CD4-positive, CD25-positive, alpha-beta regulatory T cell (primary cell): ENCODE measurements around the gene PTGER4. TPM values are rescaled to one million over a fixed set of nuclear protein-coding genes. Genes with fewer than 3 reads are reported as not detected.
"Not testable (repeated sequence)": the region's sequence is repeated elsewhere in the genome, so short reads cannot be mapped to it uniquely, and the experiment has no call there.

Experiments
- ATAC-seq, 2 donors: fragments of 150-1000 bp; cut with Tn5 transposase; one replicate each; pipeline ENCODE4 v1.10.0; 2021; ENCODE audit warnings: low read depth in 2 of 2, moderate number of reproducible peaks in 2 of 2, moderate library complexity in 1 of 2
- DNase-seq, 3 donors: peaks; one replicate each; pipeline versions ENCODE4 v3.0.0 to v3.0.0-alpha.2; 2012 to 2022; ENCODE audit warnings: mixed read lengths in 1 of 3
- H3K27ac ChIP-seq: one replicate; pipeline ENCODE4 v1.7.0; 2013; ENCODE audit warnings: mild to moderate bottlenecking, low read length; ENCODE audit not compliant: insufficient read depth, poor library complexity, severe bottlenecking
- H3K27me3 ChIP-seq: one replicate; pipeline ENCODE4 v1.7.0; 2013; ENCODE audit warnings: low read length; ENCODE audit not compliant: control insufficient read depth, insufficient read depth
- H3K36me3 ChIP-seq: one replicate; pipeline ENCODE4 v1.7.0; 2013; ENCODE audit warnings: mild to moderate bottlenecking, low read length, moderate library complexity; ENCODE audit not compliant: control insufficient read depth, insufficient read depth
- H3K4me1 ChIP-seq: 2 replicates; pipeline ENCODE4 v1.7.0; 2013; ENCODE audit warnings: mild to moderate bottlenecking, low read length; ENCODE audit not compliant: insufficient read depth, control insufficient read depth, poor library complexity, severe bottlenecking
- H3K4me3 ChIP-seq: one replicate; pipeline ENCODE4 v1.7.0; 2013; ENCODE audit warnings: low read depth, mild to moderate bottlenecking, low read length, moderate library complexity
- H3K9me3 ChIP-seq, 2 experiments: 1 replicate in 1 of 2; 2 replicates in 1 of 2; pipeline ENCODE4 v1.7.0; 2013; ENCODE audit warnings: low read length in 2 of 2, mild to moderate bottlenecking in 1 of 2, moderate library complexity in 1 of 2; ENCODE audit not compliant: control insufficient read depth in 2 of 2
- H3K27ac Mint-ChIP-seq, 3 donors: one replicate each; pipeline ENCODE4 v1.8.0; 2020 to 2022; ENCODE audit warnings: mild to moderate bottlenecking in 3 of 3, mixed read lengths in 3 of 3, moderate library complexity in 2 of 3
- H3K27me3 Mint-ChIP-seq: one replicate; pipeline ENCODE4 v1.8.0; 2022; ENCODE audit warnings: mild to moderate bottlenecking, mixed read lengths
- H3K36me3 Mint-ChIP-seq: one replicate; pipeline ENCODE4 v1.8.0; 2020; ENCODE audit warnings: mixed read lengths
- H3K4me1 Mint-ChIP-seq, 4 donors: one replicate each; pipeline ENCODE4 v1.8.0; 2020 to 2022; ENCODE audit warnings: mixed read lengths in 4 of 4, mild to moderate bottlenecking in 1 of 4
- H3K4me3 Mint-ChIP-seq, 4 donors: one replicate each; pipeline ENCODE4 v1.8.0; 2020 to 2022; ENCODE audit warnings: mild to moderate bottlenecking in 4 of 4, mixed read lengths in 4 of 4, moderate library complexity in 3 of 4
- H3K9me3 Mint-ChIP-seq, 7 donors: one replicate each; pipeline ENCODE4 v1.8.0; 2020 to 2022; ENCODE audit warnings: mixed read lengths in 7 of 7, mild to moderate bottlenecking in 3 of 7, moderate library complexity in 2 of 7
- polyA plus RNA-seq, 4 donors: library from polyadenylated mRNA; unstranded; fragments of 300-500 nt; fragmentation: Illumina TruSeq; gene quantifications; one replicate each; pipeline ENCODE4 v1.2.3, GENCODE V29; 2021
- total RNA-seq: library from RNA; stranded (reverse); gene quantifications from one replicate; pipeline ENCODE4 v1.2.3, GENCODE V29; 2022

PTGER4 gene
- total and polyA plus RNA-seq, 5 donors from 2014 or later = 17.2 to 343 (median 27.6) TPM

DNA sequence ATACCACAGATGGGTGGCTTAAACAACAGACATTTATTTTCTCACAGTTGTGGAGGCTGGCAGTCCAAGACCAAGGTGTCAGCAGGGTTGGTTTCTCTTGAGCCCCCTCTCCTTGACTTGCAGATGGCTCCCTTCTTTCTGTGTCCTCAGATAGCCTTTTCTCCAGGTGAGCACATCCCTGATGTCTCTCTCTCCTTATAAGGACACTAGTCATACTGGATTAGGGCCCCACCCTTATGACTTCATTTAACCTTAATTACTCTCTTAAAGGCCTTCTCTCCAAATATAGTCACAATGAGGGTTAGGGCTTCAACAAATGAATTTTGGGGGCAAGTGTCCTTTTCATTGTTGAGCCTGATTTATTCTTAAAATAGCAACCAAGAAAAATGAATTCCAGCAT is 14.7 kb downstream of the PTGER4 start:
- no peaks in the 10 kb centered on the region for H3K27me3 ChIP-seq
- no peak overlapping the region for H3K4me3 ChIP-seq
- Mint-ChIP-seq H3K9me3 (peaks cover 0 to 2% (median 0%) of the 10 kb centered on the region in 7 donors), H3K4me3 (no peak overlapping the region), H3K27me3 (no peaks in the 10 kb centered on the region), H3K36me3 (peaks cover 30% of the 10 kb centered on the region), H3K4me1 (peaks cover 6 to 32% (median 23%) of the 10 kb centered on the region in 4 donors), H3K27ac (peak overlapping the region in 1 of 3 donors; percentile 63)
- H3K36me3 ChIP-seq = peaks cover 48% of the 10 kb centered on the region
- no peak overlapping the region for H3K27ac ChIP-seq
- peaks cover 16% of the 10 kb centered on the region for H3K4me1 ChIP-seq
- no peak for ATAC-seq
- DNase-seq = no peak
- H3K9me3 ChIP-seq = no peaks in the 10 kb centered on the region

DNA sequence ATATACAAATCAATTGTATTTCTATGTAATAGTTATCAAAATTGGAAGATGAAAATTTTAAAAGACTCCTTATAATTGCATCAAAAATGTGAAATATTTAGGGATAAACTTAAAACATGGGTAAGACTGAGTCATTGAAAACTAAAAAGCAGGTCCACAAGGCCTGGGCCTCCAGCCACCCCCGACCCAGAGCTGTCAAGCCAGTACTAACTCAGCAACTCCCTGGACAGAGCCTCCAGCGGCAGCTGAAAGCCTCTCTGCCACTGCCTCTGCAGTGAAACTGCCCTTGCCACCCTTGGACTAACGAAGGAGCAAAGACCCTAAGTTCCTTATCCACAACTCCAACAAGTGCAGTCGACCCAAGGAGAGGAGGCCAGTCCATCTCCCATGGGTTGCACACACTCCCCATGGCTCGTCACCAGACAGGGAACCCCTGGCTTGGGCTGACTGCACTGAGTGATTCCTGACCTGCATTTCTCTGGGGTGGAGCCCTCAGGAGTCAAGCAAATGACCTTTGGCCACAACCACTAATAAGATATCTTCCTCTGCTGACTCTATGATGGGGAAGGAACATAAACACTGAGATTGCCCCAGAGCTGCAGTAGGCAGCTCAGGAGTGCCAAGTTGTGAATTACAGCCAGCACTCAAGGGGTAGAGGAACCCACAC is 20.5 kb downstream of the PTGER4 start:
- H3K4me3 Mint-ChIP-seq = no peak overlapping the region
- H3K36me3 Mint-ChIP-seq = peaks cover 68% of the 10 kb centered on the region
- Histone ChIP-seq H3K9me3 (peaks cover 3 to 14% of the 10 kb centered on the region in 2 experiments), H3K36me3 (peaks cover 11% of the 10 kb centered on the region), H3K27me3 (no peaks in the 10 kb centered on the region), H3K4me1 (no peaks in the 10 kb centered on the region), H3K27ac (no peak overlapping the region), H3K4me3 (no peak overlapping the region)
- no peak for ATAC-seq
- H3K27ac Mint-ChIP-seq = peak overlapping the region in 1 of 3 donors; percentile 21
- H3K9me3 Mint-ChIP-seq = peaks cover 5 to 39% (median 20%) of the 10 kb centered on the region in 7 donors
- DNase-seq = no peak
- H3K4me1 Mint-ChIP-seq = peaks cover 0 to 10% (median 1%) of the 10 kb centered on the region in 4 donors
- no peaks in the 10 kb centered on the region for H3K27me3 Mint-ChIP-seq

DNA sequence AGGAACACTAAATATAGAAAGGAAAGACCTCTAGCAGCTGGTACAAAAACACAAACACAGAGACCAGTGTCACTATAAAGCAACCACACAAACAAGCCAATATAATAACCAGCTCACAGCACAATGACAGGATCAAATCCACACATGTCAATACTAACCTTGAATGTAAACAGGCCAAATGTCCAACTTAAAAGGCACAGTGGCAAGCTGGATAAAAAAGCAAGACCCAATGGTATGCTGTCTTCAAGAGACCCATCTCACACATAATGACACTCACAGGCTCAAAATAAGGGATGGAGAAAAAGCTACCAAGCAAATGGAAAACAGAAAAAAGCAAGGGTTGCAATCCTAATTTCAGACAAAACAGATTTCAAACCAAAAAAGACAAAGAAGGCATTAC is 22.3 kb downstream of the PTGER4 start:
- H3K27me3 Mint-ChIP-seq, H3K4me3 Mint-ChIP-seq, H3K4me1 ChIP-seq, H3K27ac Mint-ChIP-seq, DNase-seq, H3K27ac ChIP-seq, ATAC-seq, H3K4me3 ChIP-seq, H3K36me3 ChIP-seq, H3K4me1 Mint-ChIP-seq, H3K27me3 ChIP-seq: not testable (repeated sequence)
- peaks cover 3 to 14% of the 10 kb centered on the region in 2 experiments for H3K9me3 ChIP-seq
- H3K9me3 Mint-ChIP-seq = peaks cover 5 to 49% (median 22%) of the 10 kb centered on the region in 7 donors
- H3K36me3 Mint-ChIP-seq = peaks cover 69% of the 10 kb centered on the region

DNA sequence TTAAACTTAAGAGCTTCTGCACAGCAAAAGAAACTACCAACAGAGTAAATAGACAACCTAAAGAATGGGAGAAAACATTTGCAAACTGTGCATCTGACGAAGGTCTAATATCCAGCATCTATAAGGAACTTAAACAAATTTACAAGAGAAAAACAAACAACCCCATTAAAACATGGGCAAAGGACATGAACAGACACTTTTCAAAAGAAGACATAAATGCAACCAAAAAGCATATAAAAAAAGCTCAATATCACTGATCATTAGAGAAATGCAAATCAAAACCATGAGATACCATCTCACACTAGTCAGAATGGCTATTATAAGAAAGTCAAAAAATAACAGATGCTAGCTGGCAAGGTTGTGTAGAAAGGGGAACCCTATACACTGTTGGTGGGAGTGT is 25.8 kb downstream of the PTGER4 start:
- not testable (repeated sequence) for H3K27me3 Mint-ChIP-seq, H3K4me3 ChIP-seq, H3K36me3 ChIP-seq, ATAC-seq, H3K27ac ChIP-seq, DNase-seq, H3K9me3 ChIP-seq, H3K4me1 Mint-ChIP-seq, H3K27me3 ChIP-seq, H3K4me3 Mint-ChIP-seq, H3K4me1 ChIP-seq
- Mint-ChIP-seq H3K36me3 (peaks cover 79% of the 10 kb centered on the region), H3K9me3 (peaks cover 5 to 52% (median 22%) of the 10 kb centered on the region in 7 donors), H3K27ac (peak overlapping the region in 1 of 3 donors; percentile 7)

DNA sequence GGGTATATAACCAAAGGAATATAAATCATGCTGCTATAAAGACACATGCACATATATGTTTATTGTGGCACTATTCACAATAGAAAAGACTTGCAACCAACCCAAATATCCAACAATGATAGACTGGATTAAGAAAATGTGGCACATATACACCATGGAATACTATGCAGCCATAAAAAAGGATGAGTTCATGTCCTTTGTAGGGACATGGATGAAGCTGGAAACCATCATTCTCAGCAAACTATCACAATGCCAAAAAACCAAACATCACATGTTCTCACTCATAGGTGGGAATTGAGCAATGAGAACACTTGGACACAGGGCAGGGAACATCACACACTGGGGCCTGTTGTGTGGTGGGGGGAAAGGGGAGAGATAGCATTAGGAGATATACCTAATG is 30.9 kb downstream of the PTGER4 start:
- not testable (repeated sequence) for H3K4me1 ChIP-seq, H3K27me3 ChIP-seq, H3K9me3 ChIP-seq, H3K36me3 ChIP-seq, DNase-seq, ATAC-seq, H3K4me3 Mint-ChIP-seq, H3K4me3 ChIP-seq, H3K27me3 Mint-ChIP-seq, H3K27ac Mint-ChIP-seq, H3K4me1 Mint-ChIP-seq, H3K27ac ChIP-seq
- Mint-ChIP-seq H3K9me3 (peaks cover 0 to 14% (median 2%) of the 10 kb centered on the region in 7 donors), H3K36me3 (peaks cover 43% of the 10 kb centered on the region)

DNA sequence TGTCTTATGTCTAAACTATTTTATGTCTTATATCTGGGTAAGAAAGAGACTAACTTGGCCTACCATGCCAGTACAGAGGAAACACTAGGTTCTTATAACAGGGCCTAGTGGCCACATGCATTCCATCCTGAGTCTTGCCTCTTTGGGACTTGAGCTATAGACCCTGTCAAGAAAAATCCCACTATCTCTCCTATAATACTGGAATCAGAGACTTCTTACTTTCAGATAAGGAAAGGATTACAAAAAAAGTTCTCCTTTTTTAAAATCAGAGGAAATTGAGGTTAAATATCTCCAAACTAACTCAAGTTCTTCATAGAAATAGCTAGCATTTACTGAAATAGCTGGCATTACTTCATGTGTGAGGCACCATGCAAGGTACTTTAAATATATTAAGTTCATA is 34.3 kb downstream of the PTGER4 start:
- H3K27ac Mint-ChIP-seq = no peak overlapping the region

DNA sequence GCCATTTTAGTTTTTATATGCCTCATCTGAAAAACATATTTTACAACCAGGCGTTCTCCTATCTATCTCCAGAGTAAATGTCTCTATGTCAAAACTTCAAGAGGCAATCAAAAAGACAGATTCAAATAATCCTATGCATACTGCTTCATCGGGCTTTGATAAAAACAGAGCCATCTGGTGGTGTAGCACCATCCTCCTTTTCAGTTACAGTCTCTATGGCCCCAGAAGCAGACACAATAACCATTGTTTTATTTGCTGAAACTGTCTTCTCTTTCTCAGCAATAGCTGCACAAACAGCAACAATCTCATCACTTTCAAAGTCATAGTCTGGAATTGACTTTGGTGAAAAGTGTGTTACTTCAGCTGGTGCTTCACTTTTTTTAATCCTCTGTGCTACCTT is 36.3 kb downstream of the PTGER4 start:
- no peaks in the 10 kb centered on the region for H3K27me3 Mint-ChIP-seq
- peaks cover 0 to 1% (median 0%) of the 10 kb centered on the region in 7 donors for H3K9me3 Mint-ChIP-seq
- H3K27me3 ChIP-seq = no peaks in the 10 kb centered on the region
- H3K4me3 Mint-ChIP-seq = no peak overlapping the region
- no peaks in the 10 kb centered on the region for H3K4me1 ChIP-seq
- DNase-seq = peak in 1 of 3 donors; percentile 27
- no peaks in the 10 kb centered on the region for H3K9me3 ChIP-seq
- peaks cover 8% of the 10 kb centered on the region for H3K36me3 ChIP-seq
- no peak overlapping the region for H3K27ac ChIP-seq
- H3K4me3 ChIP-seq = no peak overlapping the region
- H3K36me3 Mint-ChIP-seq = peaks cover 28% of the 10 kb centered on the region
- ATAC-seq = no peak
- peak overlapping the region in 1 of 3 donors; percentile 21 for H3K27ac Mint-ChIP-seq
- peaks cover 1 to 16% (median 10%) of the 10 kb centered on the region in 4 donors for H3K4me1 Mint-ChIP-seq

More for the DNA sequence above, 34.3 kb downstream of the PTGER4 start:
- Histone ChIP-seq H3K27me3 (no peaks in the 10 kb centered on the region), H3K36me3 (peaks cover 1% of the 10 kb centered on the region), H3K9me3 (no peaks in the 10 kb centered on the region), H3K4me1 (no peaks in the 10 kb centered on the region), H3K4me3 (no peak overlapping the region), H3K27ac (no peak overlapping the region)
- peaks cover 0 to 18% (median 11%) of the 10 kb centered on the region in 4 donors for H3K4me1 Mint-ChIP-seq
- no peaks in the 10 kb centered on the region for H3K27me3 Mint-ChIP-seq
- no peak for DNase-seq
- H3K36me3 Mint-ChIP-seq = peaks cover 31% of the 10 kb centered on the region
- no peak overlapping the region for H3K4me3 Mint-ChIP-seq
- H3K9me3 Mint-ChIP-seq = peaks cover 0 to 5% (median 0%) of the 10 kb centered on the region in 7 donors
- ATAC-seq = no peak

DNA sequence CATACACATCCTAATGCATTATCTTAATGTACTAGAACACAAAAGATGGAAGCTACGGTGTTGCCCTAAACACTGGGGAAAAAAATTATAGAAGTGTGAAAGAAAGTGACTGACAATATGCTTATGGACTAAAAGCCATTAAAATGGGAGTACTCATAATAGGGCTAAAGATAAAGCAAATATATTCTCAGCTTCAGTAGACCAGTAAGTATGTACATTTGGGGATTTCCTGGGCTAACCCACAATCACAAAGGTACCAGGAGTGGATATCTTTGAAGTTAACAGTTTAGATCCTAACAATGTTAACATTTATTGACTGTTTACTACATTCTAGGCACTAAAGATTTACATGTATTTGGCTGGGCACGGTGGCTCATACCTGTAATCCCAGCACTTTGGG is 36.9 kb downstream of the PTGER4 start:
- no peak overlapping the region for H3K4me3 ChIP-seq
- H3K4me1 ChIP-seq = no peaks in the 10 kb centered on the region
- DNase-seq (no peak), ATAC-seq (no peak)
- no peak overlapping the region for H3K4me3 Mint-ChIP-seq
- H3K36me3 ChIP-seq = peaks cover 8% of the 10 kb centered on the region
- H3K27ac ChIP-seq = no peak overlapping the region
- no peak overlapping the region for H3K27ac Mint-ChIP-seq
- no peaks in the 10 kb centered on the region for H3K9me3 ChIP-seq
- H3K9me3 Mint-ChIP-seq = peaks cover 0 to 7% (median 0%) of the 10 kb centered on the region in 7 donors
- no peaks in the 10 kb centered on the region for H3K27me3 ChIP-seq
- no peaks in the 10 kb centered on the region for H3K27me3 Mint-ChIP-seq
- H3K36me3 Mint-ChIP-seq = peaks cover 32% of the 10 kb centered on the region
- peaks cover 3 to 16% (median 10%) of the 10 kb centered on the region in 4 donors for H3K4me1 Mint-ChIP-seq
